GM23338 (cell line): ENCODE results near the gene PCTP. TPM values are rescaled to one million over a fixed set of nuclear protein-coding genes. Genes with fewer than 3 reads are reported as not detected.

Experiments
- ATAC-seq: fragments of 200-7000 bp; cut with Tn5 transposase; 3 replicates; pipeline ENCODE4 v1.9.1; 2020
- DNase-seq: peaks from one replicate; pipeline ENCODE4 v3.0.0-alpha.2; 2015; ENCODE audit warnings: low spot score
- H2AFZ ChIP-seq: fragments of 200-600 bp; sonication (generic); 2 replicates; pipeline ENCODE4 v1.8.0; 2016; ENCODE audit warnings: antibody characterized with exemption, mild to moderate bottlenecking, moderate library complexity
- H3F3A ChIP-seq: fragments of 200-600 bp; sonication (generic); replicated peaks from 2 replicates; pipeline ENCODE4 v1.8.0; 2017; ENCODE audit warnings: antibody characterized with exemption, mixed run types, low read depth
- H3K27ac ChIP-seq: fragments of 200-600 bp; sonication (generic); 2 replicates; pipeline ENCODE4 v1.6.1; 2016; ENCODE audit warnings: low read depth
- H3K27me3 ChIP-seq: fragments of 200-600 bp; sonication (generic); 2 replicates; pipeline ENCODE4 v1.8.0; 2016; ENCODE audit warnings: mild to moderate bottlenecking, mixed run types, moderate library complexity; ENCODE audit not compliant: insufficient read depth
- H3K36me3 ChIP-seq: fragments of 200-600 bp; sonication (generic); 2 replicates; pipeline ENCODE4 v1.8.0; 2016; ENCODE audit warnings: mild to moderate bottlenecking; ENCODE audit not compliant: insufficient read depth
- H3K4me1 ChIP-seq: fragments of 200-600 bp; sonication (generic); 2 replicates; pipeline ENCODE4 v1.8.0; 2016; ENCODE audit warnings: mild to moderate bottlenecking, moderate library complexity; ENCODE audit not compliant: insufficient read depth
- H3K4me2 ChIP-seq: fragments of 200-600 bp; sonication (generic); 2 replicates; pipeline ENCODE4 v1.7.1; 2017; ENCODE audit warnings: mixed run types
- H3K4me3 ChIP-seq: fragments of 200-600 bp; sonication (generic); 2 replicates; pipeline ENCODE4 v1.6.1; 2016; ENCODE audit warnings: mixed run types
- H3K79me2 ChIP-seq: fragments of 200-600 bp; sonication (generic); replicated peaks from 2 replicates; pipeline ENCODE4 v1.8.0; 2017; ENCODE audit warnings: mild to moderate bottlenecking; ENCODE audit not compliant: insufficient read depth
- H3K9me2 ChIP-seq: fragments of 200-600 bp; sonication (generic); 2 replicates; pipeline ENCODE4 v1.8.0; 2017; ENCODE audit not compliant: insufficient read depth
- H4K20me1 ChIP-seq: fragments of 200-600 bp; sonication (generic); replicated peaks from 2 replicates; pipeline ENCODE4 v1.8.0; 2017; ENCODE audit warnings: mild to moderate bottlenecking; ENCODE audit not compliant: insufficient read depth
- H3K27ac Mint-ChIP-seq: 2 replicates; pipeline ENCODE4 v1.8.0; 2020; ENCODE audit warnings: inconsistent platforms, mild to moderate bottlenecking, moderate library complexity, mixed read lengths
- H3K27me3 Mint-ChIP-seq: 3 replicates; pipeline ENCODE4 v1.8.0; 2022; ENCODE audit warnings: low read depth, mild to moderate bottlenecking, moderate library complexity, mixed read lengths, inconsistent platforms; ENCODE audit not compliant: insufficient read depth, poor library complexity
- H3K36me3 Mint-ChIP-seq: 3 replicates; pipeline ENCODE4 v1.8.0; 2021; ENCODE audit warnings: low read depth, mild to moderate bottlenecking, inconsistent platforms, moderate library complexity, mixed read lengths
- H3K4me1 Mint-ChIP-seq: 3 replicates; pipeline ENCODE4 v1.8.0; 2020; ENCODE audit warnings: mild to moderate bottlenecking, inconsistent platforms, mixed read lengths
- H3K4me3 Mint-ChIP-seq: 3 replicates; pipeline ENCODE4 v1.8.0; 2021; ENCODE audit warnings: moderate library complexity, mild to moderate bottlenecking, inconsistent platforms, mixed read lengths
- H3K9me3 Mint-ChIP-seq: 3 replicates; pipeline ENCODE4 v1.8.0; 2020; ENCODE audit warnings: moderate library complexity, mild to moderate bottlenecking, inconsistent platforms, mixed read lengths
- CREB1 ChIP-seq: fragments of 250-450 bp; sonication (Bioruptor Pico); IDR thresholded peaks from 2 replicates; pipeline ENCODE4 v1.5.0; 2020; ENCODE audit warnings: low read depth, mild to moderate bottlenecking, moderate library complexity
- ETS1 ChIP-seq: IDR thresholded peaks from 2 replicates; pipeline ENCODE4 v1.6.1; 2016; ENCODE audit warnings: antibody characterized with exemption
- EZH2 ChIP-seq: fragments of 200-600 bp; sonication (generic); IDR thresholded peaks from one replicate; pipeline ENCODE4 v1.8.0; 2017; ENCODE audit warnings: antibody characterized with exemption, mild to moderate bottlenecking, low read depth; ENCODE audit not compliant: unreplicated experiment
- EZH2phosphoT487 ChIP-seq: fragments of 200-600 bp; sonication (generic); IDR thresholded peaks from one replicate; pipeline ENCODE4 v1.8.1; 2018; ENCODE audit warnings: antibody characterized with exemption; ENCODE audit not compliant: unreplicated experiment
- JUNB ChIP-seq: IDR thresholded peaks from one replicate; pipeline ENCODE4 v1.6.1; 2016; ENCODE audit warnings: antibody characterized with exemption; ENCODE audit not compliant: unreplicated experiment
- NANOG ChIP-seq: IDR thresholded peaks from 2 replicates; pipeline ENCODE4 v1.6.1; 2016; ENCODE audit warnings: antibody characterized with exemption, borderline replicate concordance
- POLR2AphosphoS5 ChIP-seq: IDR thresholded peaks from 2 replicates; pipeline ENCODE4 v1.6.1; 2016; ENCODE audit warnings: antibody characterized with exemption, low read depth
- REST ChIP-seq: IDR thresholded peaks from one replicate; pipeline ENCODE4 v1.6.1; 2018; ENCODE audit warnings: antibody characterized with exemption; ENCODE audit not compliant: unreplicated experiment
- STAT1 ChIP-seq: IDR thresholded peaks from one replicate; pipeline ENCODE4 v1.6.1; 2016; ENCODE audit warnings: antibody characterized with exemption; ENCODE audit not compliant: unreplicated experiment
- ZNF114 ChIP-seq: fragments of 250-450 bp; sonication (Bioruptor Pico); IDR thresholded peaks from 2 replicates; pipeline ENCODE4 v1.5.0; 2020; ENCODE audit warnings: mild to moderate bottlenecking, moderate library complexity
- ZNF331 ChIP-seq: fragments of 250-450 bp; sonication (Bioruptor Pico); IDR thresholded peaks from 2 replicates; pipeline ENCODE4 v1.5.0; 2020; ENCODE audit warnings: low read depth, mild to moderate bottlenecking, moderate library complexity
- polyA plus RNA-seq: library from polyadenylated mRNA; unstranded; fragments of >200 nt; fragmentation: Nextera tagmentation; extraction: Ambion mirVana; gene quantifications from 2 replicates; pipeline ENCODE4 v1.2.1, GENCODE V29; 2016
- total RNA-seq: library from RNA; depleted of rRNA; stranded (reverse); fragments of >200 nt; shearing (Covaris generic); gene quantifications from 2 replicates; pipeline ENCODE4 v1.2.3, GENCODE V29; 2014
- TF ChIP-seq, protein P1 (sequence below), 2 experiments: fragments of 200-600 bp in 1 of 2; sonication (generic) in 1 of 2; conservative IDR thresholded peaks; 2 replicates each; pipeline versions ENCODE4 v1.5.1 to v1.6.1; 2016 to 2017; ENCODE audit warnings: antibody characterized with exemption in 2 of 2, low read depth in 2 of 2, mild to moderate bottlenecking in 2 of 2, moderate library complexity in 1 of 2

The PCTP gene
- total and polyA plus RNA-seq, 2 experiments from 2014 or later, result 6.4 to 12.3 TPM

DNA sequence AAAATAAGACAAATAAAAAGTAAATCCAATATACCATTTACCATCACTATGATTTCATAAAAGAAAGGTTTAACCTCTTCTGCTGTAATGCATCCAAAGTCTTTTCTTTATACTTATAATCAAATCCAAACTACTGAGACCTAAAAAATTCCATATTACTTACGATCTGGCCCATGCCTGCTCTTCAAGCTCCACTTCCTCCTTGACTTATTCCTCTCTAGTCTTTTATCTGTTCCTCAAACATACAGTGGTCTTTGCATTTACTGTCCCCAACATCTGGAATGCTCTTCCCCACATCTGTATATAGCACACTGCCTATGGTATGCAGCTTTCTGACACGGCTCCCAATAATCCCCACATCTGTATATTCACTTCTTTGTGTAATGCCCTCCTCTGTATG is 33.8 kb downstream of the PCTP start:
- no peak overlapping the region for H3K4me2 ChIP-seq
- Mint-ChIP-seq H3K36me3 (no peaks in the 10 kb centered on the region), H3K4me1 (no peaks in the 10 kb centered on the region), H3K27ac (no peak overlapping the region), H3K9me3 (no peaks in the 10 kb centered on the region), H3K4me3 (no peak overlapping the region), H3K27me3 (no peaks in the 10 kb centered on the region)
- H3K4me1 ChIP-seq, result no peaks in the 10 kb centered on the region
- no peaks in the 10 kb centered on the region for H3K27me3 ChIP-seq
- no peak overlapping the region for H3K27ac ChIP-seq
- ATAC-seq, result no peak
- H3K9me2 ChIP-seq, result peaks cover 3% of the 10 kb centered on the region; the same call in 1 of the 2 replicates
- TF ChIP-seq EZH2phosphoT487, result no peak
- no peak for TF ChIP-seq STAT1
- no peak for TF ChIP-seq ZNF331
- no peak for TF ChIP-seq POLR2AphosphoS5
- TF ChIP-seq, protein P1, sequence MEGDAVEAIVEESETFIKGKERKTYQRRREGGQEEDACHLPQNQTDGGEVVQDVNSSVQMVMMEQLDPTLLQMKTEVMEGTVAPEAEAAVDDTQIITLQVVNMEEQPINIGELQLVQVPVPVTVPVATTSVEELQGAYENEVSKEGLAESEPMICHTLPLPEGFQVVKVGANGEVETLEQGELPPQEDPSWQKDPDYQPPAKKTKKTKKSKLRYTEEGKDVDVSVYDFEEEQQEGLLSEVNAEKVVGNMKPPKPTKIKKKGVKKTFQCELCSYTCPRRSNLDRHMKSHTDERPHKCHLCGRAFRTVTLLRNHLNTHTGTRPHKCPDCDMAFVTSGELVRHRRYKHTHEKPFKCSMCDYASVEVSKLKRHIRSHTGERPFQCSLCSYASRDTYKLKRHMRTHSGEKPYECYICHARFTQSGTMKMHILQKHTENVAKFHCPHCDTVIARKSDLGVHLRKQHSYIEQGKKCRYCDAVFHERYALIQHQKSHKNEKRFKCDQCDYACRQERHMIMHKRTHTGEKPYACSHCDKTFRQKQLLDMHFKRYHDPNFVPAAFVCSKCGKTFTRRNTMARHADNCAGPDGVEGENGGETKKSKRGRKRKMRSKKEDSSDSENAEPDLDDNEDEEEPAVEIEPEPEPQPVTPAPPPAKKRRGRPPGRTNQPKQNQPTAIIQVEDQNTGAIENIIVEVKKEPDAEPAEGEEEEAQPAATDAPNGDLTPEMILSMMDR (conservative IDR thresholded peaks at IDR 0.05; ENCODE audit: low read depth in 2 of 2), result no peak
- no peak for DNase-seq
- no peaks in the 10 kb centered on the region for H3F3A ChIP-seq
- H3K4me3 ChIP-seq, result no peak overlapping the region
- no peaks in the 10 kb centered on the region for H3K36me3 ChIP-seq
- H3K79me2 ChIP-seq, result no peaks in the 10 kb centered on the region
- H2AFZ ChIP-seq, result no peak overlapping the region
- no peaks in the 10 kb centered on the region for H4K20me1 ChIP-seq

DNA sequence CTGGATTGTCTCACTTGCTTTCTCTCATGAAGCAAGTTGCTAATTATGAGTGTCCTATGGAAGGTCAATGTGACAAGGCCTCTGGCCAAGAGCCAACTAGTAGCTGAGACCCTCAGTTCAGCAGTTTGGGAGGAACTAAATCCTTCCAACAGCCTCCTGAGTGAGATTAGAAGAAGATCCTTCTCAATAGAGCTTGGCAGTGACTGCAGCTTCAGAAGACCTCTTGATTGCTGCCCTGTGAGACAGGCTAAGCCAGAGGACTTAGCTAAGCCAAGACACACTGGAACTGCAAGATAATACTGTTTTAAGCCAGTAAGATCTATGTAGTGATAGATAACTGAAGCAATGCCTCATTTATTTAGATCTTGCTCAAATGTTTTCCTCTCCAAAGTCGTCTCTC is 34.3 kb downstream of the PCTP start:
- H3K4me3 ChIP-seq, result no peak overlapping the region
- no peak overlapping the region for H3K4me2 ChIP-seq
- H2AFZ ChIP-seq, result no peak overlapping the region
- Mint-ChIP-seq H3K27me3 (no peaks in the 10 kb centered on the region), H3K4me3 (no peak overlapping the region), H3K36me3 (no peaks in the 10 kb centered on the region), H3K9me3 (no peaks in the 10 kb centered on the region), H3K4me1 (no peaks in the 10 kb centered on the region), H3K27ac (no peak overlapping the region)
- H3K36me3 ChIP-seq, result no peaks in the 10 kb centered on the region
- no peaks in the 10 kb centered on the region for H3K79me2 ChIP-seq
- no peak for ATAC-seq
- H3F3A ChIP-seq, result no peaks in the 10 kb centered on the region
- H3K27ac ChIP-seq, result no peak overlapping the region
- H3K9me2 ChIP-seq, result peaks cover 3% of the 10 kb centered on the region; the same call in 1 of the 2 replicates
- H3K27me3 ChIP-seq, result no peaks in the 10 kb centered on the region
- DNase-seq, result no peak
- no peaks in the 10 kb centered on the region for H4K20me1 ChIP-seq
- no peaks in the 10 kb centered on the region for H3K4me1 ChIP-seq
- no peak for TF ChIP-seq ZNF331
- no peak for TF ChIP-seq ETS1
- TF ChIP-seq STAT1, result no peak
- TF ChIP-seq CREB1, result no peak
- no peak for TF ChIP-seq ZNF114
- TF ChIP-seq, protein P1 (conservative IDR thresholded peaks at IDR 0.05; ENCODE audit: low read depth in 2 of 2), result no peak
- TF ChIP-seq POLR2AphosphoS5, result no peak
- no peak for TF ChIP-seq EZH2
- no peak for TF ChIP-seq NANOG
- no peak for TF ChIP-seq REST
- TF ChIP-seq JUNB, result no peak
- TF ChIP-seq EZH2phosphoT487, result no peak
